ENCODE data around the gene ZNF524.
"Not testable (repeated sequence)": the region's sequence is repeated elsewhere in the genome, so short reads cannot be mapped to it uniquely, and the experiment has no call there.

Gene ZNF524, protein sequence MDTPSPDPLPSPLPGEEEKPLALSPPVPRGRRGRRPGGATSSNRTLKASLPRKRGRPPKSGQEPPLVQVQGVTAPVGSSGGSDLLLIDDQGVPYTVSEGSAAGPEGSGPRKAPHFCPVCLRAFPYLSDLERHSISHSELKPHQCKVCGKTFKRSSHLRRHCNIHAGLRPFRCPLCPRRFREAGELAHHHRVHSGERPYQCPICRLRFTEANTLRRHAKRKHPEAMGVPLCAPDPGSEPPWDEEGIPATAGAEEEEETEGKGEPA

DNA sequence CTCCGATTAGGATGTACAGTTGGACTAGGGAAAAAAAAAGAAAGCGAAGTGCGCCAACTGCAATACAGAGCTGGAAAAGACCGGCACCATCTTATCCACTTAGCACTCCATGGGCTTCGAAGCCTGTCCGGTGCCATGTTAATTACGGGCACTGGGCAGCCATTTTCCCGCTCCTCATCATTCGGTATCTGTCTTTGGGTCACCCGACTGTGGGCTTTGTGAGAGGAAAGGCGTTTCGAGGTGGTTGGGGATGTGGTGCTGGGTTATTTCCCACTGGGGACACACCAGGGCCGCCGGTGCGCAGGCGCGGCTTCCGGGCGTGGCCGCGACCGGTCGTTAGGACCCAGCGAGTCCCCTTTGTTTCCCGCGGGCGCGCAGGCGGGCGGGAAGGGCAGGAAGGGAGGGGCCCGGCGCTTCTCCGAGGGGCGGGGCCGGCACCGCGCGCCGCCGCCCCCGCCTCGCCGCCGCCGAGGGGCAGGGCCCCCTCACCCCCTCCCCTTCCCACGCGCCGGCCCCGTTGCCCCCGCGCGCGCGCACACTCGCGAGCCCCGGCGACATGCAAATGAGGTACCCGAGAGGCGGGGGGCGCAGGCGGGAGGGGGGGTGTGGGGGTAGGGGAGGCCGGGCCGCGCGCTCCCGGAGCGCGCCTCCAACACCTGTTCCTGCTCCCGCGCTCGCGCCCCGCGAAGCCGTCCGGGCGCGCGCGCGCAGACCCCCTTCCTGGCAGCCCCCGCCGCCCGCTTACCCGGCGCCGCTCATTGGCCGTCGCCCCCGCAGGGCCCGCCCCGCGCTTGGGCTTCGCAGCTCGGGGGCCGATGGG lies at the start of gene ZNF524:
TSS of gene ZNF524 (plus strand) at position 447 of the 820 bp plus-strand sequence. CDS start 1,825 bp downstream, outside the sequence.
- DNase-seq, result peak; percentile 81 to 83

DNA sequence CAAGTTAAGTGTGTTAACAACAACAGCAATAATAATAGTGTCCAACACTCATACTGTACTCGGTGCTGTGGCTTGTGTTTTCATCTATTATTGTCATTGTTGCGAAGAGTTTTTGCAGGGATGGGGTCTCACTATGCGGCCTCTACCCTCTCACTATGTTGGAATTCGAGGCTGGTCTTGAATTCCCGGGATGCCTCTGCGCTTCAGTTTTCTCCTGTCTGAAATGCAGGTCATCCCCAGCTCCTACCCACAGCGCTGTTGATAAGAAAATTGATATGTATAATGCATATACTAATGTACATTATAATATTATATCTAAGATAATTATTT lies 49.8 kb upstream of the ZNF524 start:
- no peak for DNase-seq

DNA sequence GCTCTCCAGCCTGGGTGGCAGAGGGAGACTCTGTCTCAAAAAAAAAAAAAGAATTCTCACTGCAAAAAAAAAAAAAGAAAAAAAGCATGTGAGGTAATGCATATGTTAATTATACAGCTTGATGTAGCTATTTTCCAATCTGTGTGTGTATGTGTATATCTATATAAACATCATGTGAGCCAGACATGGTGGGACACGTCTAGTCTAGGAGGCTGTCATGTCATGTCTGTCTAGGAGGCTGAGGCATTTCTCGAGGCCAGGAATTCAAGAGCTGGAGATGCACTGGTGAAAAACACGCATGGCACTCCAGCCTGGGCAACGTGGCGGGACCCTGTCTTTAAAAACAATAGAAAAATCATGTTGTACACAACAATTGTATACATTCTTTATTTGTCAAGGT lies 47.9 kb upstream of the ZNF524 start:
- no peak for DNase-seq

DNA sequence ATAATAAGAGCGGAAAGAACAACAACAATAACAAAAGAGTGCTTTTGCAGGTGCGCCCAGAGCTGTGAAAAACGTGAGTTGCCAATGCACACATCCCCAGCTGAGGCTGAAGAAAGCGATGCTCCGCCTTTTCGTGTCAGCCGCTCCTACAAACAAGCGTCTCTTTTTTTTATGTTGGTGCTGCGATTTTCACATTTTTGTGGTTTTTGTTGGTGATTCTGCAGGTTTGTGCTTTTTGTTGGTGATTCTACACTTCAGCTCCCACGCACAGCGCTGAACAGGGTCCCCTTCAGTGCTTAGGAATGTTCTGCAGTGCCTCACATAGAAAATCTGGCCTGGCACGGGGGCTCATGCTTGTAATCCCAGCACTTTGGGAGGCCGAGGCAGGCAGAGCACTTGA lies 47.5 kb upstream of the ZNF524 start:
- no peak for DNase-seq

DNA sequence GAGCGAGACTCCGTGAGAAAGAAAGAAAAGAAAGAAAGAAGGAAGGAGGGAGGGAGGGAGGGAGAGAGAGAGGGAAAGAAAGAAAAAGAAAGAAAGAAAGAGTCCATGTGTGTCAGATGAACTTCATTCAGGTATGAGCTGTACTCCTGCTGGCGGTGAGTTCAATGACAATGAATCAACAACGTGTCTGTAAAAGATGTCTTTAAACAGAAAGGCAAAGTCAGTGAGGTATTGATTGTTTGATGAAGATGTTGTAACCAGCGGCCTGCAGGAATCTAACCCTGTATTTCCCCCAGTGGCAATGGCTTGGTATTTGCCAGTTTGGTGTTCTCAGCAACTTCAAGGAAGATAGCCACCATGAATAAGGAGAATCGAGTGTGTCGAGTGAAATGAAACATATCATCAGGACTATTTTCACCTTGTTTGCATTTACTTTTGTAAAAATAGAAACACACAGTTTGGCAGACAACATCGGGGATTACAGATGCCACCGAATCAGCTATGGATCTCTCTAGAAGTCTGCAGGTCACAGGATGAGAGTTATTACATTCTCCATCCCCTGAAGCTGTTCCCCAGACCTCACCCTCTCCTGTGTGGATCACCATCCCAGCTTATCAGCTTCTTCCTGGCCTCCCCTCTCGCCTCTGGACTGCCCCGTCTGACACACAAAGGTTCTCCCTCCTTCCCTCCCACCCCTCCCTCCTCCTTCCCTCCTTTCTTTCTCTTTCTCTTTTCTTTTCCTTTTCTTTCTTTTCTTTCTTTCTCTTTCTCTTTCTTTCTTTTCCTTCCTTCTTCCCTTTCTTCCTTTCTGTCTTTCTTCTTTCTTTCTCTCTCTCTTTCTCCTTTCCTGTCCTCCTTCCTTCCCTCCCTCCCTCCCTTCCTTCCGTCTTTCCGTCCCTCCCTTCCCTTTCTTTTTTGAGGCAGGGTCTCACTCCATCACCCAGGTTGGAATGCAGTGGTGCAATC lies 46.6 kb upstream of the ZNF524 start:
- DNase-seq, result no peak

DNA sequence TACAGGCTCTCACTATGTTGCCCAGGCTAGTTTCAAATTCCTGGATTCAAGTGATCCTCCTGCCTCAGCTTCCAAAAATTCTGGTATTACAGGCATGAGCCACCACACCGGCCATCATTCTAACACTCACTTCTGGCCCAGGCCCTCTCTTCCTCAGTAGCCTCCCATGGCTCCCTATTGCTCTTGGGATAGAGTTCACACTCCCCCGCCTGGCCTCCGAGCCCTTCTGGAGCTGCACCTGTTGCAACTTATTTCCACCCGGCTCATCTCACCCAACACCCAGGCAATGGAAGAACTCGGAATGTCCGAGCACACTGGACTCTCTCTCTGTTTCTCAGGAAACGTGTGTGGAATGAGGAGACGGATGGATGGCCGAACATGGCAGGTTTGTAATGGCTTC lies 45.8 kb upstream of the ZNF524 start:
- no peak for DNase-seq

DNA sequence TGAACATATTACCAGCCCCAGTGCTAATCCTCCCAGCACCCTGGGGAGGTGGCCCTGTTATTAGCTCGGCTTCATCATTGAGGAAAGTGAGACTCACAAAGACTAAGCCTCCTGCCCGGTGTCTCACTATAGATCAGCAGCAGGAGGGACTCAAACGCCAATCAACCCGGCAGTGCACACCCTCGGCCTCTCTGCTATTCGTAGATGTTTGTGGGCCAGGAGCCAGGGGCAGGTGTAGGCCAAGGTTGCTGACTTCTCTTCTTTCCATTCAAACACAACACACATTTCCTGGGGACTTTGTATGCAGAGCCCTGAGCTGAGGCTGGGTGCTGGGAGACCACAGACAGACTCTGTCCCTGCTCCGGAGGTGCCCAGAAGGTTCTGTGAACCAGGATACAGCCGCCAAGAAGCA lies 45.3 kb upstream of the ZNF524 start:
- no peak for DNase-seq

DNA sequence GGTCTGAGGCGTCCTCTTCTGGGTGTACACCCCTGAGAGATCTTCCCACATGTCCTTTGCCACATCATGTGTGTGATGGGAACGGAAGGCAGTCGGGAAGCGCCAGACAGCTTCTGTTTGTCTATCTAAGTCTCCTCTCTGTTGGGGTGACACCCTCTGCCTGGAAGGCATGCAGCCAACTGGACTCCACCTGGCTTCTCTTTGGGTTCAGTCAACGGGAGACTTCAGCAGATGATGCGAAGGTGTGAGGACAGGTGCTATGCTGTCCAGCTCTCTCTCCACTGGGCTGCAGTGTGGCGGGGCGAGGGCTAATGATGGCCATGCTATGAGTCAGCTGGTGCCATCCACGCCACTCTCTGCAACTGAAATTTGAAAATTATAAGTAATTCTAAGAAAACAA lies 40.4 kb upstream of the ZNF524 start:
- no peak for DNase-seq

DNA sequence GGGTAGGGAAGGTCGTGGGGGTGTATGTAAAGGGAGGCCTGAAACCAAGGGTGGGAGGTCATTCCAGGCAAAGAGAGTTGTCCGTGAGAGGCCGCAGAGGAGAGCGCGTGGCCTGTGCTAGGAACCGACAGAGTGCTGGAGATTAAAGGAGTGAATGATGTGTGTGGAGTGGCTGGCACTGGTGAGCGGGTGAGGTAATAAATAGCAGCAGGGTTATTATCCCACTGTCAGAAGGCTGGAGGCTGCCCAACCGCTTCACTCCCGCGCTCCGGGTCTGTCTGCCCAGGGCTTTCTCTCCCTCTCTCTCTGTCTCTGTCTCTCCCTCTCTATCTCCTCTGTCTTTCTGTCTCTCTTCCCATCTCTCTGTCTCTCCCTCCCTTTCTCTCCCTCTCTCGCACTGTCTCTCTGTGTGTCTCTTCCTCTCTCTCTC lies 36.8 kb upstream of the ZNF524 start:
- DNase-seq, result no peak

DNA sequence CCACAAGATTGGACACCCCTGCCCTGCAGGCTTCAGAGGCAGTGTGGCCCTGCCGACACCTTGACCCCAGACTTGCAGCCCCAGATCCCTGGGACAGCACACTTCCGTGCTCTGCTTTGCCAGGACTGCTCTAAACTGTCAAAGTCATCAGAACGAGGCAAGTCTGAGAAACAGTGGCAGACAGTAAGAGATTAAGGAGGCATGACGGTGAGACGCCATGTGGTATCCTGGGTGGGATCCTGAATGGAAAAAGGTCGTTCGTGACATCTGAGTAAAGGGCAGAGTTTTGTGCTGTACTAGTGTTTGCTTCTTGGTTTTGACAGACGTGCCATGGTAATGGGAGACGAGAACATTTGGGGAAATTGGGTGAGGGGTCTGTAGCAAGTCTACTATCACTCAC lies 33.3 kb upstream of the ZNF524 start:
- no peak for DNase-seq

DNA sequence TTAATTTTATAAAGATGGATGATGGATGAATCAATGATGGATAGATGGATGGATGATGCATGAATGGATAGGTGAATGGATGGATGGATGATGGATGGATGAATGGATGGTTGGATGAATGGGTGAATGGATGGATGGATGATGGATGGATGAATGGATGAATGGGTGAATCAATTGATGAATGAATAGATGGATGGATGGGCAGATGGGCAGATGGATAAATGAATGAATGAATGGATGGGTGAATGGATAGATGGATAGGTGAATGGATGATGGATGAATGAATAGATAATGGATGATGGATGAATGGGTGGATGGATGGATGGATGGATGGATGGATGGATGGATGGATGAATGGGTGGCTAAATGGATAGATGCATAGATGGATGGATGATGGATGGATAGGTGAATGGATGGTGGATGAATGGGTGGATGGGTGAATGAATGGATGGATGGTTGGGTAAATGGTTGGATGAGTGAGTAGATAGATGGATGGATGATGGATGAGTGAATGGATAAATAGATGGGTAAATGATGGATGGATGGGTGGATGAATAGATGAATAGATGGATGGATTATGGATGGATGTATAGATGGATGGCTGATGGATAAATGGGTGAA lies 32.3 kb upstream of the ZNF524 start:
- no peak for DNase-seq

DNA sequence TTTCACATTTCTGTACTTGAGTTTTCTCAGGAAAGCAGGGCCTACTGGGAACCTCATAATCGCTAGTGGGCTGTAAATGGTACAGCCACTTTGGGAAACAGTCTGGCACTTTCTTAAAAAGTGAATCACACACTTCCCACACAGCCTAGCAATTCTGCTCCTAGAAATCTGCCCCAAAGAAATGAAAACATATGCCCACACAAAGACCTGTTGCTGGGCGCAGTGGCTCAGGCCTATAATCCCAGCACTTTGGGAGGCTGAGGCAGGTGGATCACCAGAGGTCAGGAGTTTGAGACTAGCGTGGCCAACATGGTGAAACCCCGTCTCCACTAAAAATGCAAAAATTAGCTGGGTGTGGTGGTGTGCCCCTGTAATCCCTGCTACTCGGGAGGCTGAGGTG lies 30.6 kb upstream of the ZNF524 start:
- not testable (repeated sequence) for DNase-seq

DNA sequence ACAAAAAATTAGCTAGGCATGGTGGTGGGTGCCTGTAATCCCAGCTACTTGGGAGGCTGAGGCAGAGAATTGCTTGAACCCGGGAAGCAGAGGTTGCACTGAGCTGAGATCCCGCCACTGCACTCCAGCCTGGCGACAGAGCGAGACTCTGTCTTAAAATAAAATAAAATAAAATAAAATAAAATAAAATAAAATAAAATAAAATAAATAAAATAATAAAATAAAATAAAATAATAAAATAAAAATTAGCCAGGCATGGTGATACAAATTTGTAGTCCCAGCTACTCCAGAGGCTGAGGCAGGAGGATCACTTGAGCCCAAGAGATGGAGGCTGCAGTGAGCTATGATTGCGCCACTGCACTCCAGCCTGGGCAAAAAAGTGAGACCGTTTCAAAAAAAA lies 26.2 kb upstream of the ZNF524 start:
- not testable (repeated sequence) for DNase-seq

DNA sequence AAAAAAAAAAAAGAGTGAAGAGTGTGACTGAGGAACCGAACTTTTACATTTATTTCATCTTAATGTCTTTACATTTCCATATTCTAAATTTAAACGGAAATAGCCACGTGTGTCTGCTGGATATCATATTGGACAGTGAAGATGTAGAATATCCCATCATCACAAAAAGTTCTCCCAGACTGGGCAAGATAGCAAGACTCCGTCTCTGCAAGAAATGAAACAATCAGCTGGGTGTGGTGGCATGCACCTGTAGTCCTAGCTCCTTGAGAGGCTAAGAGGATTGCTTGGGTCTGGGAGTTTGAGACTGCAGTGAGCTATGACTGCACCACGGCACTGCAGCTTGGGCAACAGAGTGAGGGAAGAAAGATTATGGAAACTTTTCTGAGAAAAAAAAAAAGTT lies 23.3 kb upstream of the ZNF524 start:
- no peak for DNase-seq

DNA sequence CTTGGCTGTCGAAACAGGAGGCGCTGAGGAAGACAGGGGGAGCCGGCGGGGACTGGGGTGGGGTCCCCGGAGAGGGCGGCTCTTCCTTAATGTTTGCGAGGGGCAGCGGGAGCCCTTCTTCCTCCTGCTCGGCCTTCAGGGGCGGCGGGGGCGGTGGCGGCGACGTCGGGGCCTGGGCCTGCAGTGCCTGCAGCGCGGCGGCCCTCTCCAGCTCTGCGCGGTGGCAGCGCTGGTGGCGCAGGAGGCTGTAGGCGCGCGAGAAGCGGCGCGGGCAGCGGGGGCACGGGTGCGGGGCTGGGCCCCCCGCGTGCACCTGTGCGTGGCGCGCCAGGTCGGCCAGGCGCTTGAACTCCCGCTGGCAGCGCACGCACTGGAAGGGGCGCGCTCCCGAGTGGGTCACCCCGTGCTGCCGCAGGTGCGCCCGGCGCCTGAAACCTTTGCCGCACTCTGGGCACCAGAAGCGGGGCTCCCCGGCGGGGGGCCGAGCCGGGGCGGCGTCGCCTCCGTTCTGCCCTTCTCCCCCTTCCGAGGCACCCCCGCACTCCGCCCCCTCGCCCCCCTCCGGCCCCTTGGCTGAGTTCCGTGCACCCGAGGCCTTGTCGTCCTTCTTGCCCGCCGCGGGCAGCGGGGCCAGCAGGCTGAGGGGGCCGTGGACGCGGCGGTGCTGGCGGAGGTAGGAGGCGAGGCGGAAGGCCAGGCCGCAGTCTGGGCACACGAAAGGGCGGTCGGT lies 21.9 kb upstream of the ZNF524 start:
- DNase-seq, result no peak

DNA sequence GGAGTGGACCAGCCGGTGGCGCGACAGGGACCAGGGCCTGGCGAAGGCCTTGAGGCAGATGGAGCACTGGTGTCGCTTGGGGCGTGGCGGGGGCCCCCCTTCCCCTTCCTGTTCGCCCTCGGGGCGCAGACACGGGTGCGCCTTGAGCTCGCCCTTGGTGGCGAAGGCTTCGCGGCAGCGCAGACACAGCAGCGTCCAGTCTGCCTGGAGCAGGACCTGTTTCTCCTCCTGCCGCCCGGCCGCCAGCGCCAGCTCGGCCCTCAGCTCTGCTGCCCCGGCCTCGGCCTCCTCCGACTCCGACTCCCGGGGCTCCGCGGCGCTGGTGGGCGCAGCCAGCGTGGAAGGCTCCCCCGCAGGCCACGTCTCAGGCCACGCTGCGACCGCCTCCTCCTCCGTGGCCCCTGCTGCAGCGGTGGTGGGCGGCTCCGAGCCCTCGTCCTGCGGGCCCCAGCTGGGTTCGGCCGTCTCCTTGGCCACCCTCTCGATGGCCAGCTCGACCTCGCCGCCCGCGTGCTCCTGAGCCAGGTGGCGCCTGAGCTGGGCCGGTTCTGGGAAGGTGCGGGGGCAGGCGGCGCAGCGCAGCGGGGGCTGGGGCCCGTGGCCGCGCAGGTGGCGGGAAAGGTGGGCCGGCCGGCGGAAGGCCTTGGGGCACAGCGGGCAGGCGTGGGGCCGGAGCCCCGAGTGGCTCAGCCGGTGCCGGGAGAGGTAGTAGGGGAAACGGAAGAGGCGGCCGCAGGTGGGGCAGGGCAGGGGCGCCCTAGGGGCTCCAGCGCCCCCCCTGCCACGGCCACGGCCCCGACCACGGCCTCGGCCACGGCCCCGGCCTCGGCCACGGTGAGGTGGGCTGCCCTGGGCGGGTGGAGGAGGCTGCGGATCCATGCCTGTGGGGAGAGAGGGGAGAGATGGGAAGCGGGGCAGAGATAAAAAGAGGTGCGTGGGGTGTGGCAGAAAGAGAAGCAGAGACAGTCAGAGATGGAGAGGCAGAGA lies 21.0 kb upstream of the ZNF524 start:
- DNase-seq, result no peak

DNA sequence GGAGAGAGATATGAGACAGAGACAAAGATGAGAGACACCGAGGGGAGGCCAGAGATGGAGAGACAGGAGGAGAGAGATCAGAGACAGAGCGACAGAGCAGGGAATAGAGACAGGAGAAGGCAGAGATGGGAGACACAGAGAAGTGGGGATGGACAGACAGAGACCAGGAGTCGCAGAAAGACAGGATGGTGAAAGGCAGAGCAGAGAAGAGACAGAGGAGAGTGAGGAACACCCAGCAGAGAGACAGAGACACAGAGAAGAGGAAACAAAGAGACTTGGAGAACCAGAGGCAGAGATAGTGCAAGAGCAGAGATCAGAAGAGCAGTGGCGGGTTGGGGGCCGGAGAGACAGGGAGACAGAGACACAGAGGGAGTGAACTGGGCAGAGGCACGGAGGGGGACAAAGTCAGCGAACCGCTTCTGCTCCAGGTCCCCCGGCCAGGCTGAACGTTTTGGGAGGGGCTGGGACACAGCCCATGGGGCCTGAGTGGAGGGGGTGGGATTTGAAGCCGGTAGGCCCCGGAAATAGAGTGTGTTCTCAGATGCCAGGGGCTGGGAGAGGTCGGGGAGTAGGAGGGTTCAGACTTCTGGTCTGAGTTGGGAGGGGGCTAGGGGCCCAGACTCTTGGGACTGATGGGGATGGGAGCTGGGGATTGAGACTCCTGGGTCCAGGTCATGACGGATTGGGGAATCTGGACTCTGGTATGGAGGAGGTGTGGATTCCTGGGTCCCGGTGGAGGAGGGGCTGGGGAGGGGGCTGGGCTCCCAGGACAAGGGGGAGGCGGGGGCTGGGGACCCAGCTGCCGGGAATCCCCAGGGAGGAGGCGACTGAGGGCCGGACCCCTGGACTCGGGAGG lies 20.1 kb upstream of the ZNF524 start:
- peak in 1 of 2 experiments; percentile 10 for DNase-seq

DNA sequence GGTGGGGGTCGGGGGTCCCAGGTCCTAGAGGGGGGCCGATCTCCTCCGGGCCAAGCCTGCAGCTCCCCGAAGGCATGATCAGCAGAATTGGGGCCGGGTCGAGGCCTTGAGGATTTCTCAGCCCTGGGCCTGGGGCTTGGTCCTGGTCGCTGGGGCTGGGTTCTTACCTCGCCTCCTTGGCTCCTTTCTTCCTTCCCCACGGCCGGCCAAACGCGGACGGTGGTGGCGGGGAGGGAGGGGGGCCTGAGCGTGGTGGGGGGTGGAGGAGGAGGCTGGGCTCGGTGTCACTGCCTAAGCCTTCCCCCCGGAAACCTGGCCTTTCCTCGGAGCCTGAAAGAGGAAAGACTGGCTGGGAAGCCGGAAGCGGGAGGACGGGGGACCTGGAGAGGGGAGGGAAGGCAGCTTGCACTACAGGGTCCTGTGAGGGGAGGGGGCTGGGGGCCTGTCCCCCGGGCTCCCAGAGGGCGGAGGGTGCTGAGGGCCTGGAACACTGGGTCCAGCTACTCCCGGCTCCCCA lies 19.4 kb upstream of the ZNF524 start, which contains the start of gene ZNF579:
TSS of gene ZNF579 (minus strand) at position 221 of the 517 bp plus-strand sequence. CDS start 1,209 bp downstream, outside the sequence.
- DNase-seq, result peak; percentile 91 to 92

DNA sequence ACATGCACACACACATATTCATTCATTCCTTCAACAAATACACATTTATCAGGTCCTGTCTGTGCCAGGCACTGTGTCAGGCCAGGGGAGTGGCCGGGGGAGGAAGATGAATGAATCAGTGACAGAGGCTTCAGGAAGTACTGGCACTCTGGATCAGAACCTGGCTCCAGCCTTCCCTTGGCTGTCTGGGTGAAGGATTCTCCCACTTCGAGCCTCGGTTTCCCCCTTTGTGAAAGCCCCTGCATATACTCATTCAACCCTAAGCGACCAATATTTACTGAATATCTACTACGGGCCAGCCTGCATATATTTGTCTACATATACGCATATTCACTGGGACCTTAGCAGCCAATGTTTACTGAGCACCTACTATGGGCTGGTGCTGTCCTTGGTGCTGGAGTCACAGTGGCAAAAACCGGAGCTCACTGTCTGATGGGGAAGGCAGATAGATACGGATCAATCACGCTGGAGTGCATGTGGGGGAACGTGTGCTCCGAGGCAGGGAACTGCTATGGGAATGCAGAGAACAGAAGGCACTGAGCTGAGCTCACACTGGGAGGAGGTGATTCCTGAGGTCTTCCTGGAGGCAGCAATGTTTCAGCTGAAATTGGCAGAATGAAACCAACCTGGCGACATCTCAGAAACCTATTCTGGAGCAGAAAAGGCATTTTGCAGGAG lies 18.8 kb upstream of the ZNF524 start:
- DNase-seq, result peak; percentile 24 to 26

All from activated CD4-positive, alpha-beta T cell treated with anti-CD3 and anti-CD28 coated beads, Interleukin-2, amount 50 U/mL, for 48 hours (primary cell).